ENCODE measurements around the gene SCNN1G.

SCNN1G gene

GRCh38 chr16:23183543-23183862 lies 958 bp downstream of the SCNN1G start:
- Histone ChIP-seq H4K20me1 (ENCODE audit: low read depth, low read length) (no peaks in the 10 kb centered on the region), H3K4me3 (ENCODE audit: insufficient read depth, low read length, poor library complexity, severe bottlenecking) (no peak overlapping the region), H3F3A (ENCODE audit: insufficient read depth) (peaks cover 8% of the 10 kb centered on the region; the same call in 1 of the 2 replicates), H3K9ac (ENCODE audit: low read length) (no peak overlapping the region), H3K36me3 (ENCODE audit: low read length) (no peaks in the 10 kb centered on the region), H3K27ac (ENCODE audit: low read depth, low read length) (no peak overlapping the region), H2AFZ (ENCODE audit: low read depth, low read length, severe bottlenecking) (no peak overlapping the region), H3K27me3 (ENCODE audit: low read length) (no peaks in the 10 kb centered on the region), H3K9me2 (replicated peaks; ENCODE audit: insufficient read depth, low read length) (no peaks in the 10 kb centered on the region), H3K79me2 (ENCODE audit: insufficient read depth, low read length) (no peaks in the 10 kb centered on the region), H3K9me3 (ENCODE audit: insufficient read depth, low read length) (no peaks in the 10 kb centered on the region), H3K4me2 (ENCODE audit: low read depth, low read length, poor library complexity, severe bottlenecking) (peak overlapping the region; percentile 42)
- TF ChIP-seq CTCF (IDR thresholded peaks at IDR 0.05; ENCODE audit: insufficient read depth, low read length, poor library complexity, severe bottlenecking), result no peak
- TF ChIP-seq EZH2phosphoT487 (conservative IDR thresholded peaks at IDR 0.05; ENCODE audit: low read length), result no peak

DNA sequence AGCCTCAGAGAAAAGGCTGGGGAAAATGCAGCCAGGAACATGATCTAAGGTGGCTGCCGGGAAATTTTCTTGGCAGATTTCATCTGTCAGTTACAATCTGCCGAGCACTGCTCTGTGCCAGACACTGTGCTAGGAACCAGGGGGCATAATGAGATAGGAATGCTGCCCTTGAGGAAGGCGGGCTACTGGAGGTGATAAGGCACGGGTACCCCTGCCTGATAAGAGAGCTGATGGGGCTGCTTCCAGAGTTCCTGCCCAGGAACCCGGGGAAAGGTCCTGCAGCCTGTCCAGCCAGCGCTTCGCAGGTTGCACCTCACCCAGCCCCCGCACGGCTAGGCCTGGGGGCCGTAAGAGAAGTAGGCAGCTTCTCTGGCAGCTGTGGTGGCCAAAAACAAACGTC lies 3.1 kb downstream of the SCNN1G start:
- Histone ChIP-seq H3F3A (ENCODE audit: insufficient read depth) (peaks cover 8% of the 10 kb centered on the region; the same call in 1 of the 2 replicates), H4K20me1 (ENCODE audit: low read depth, low read length) (no peaks in the 10 kb centered on the region), H3K9ac (ENCODE audit: low read length) (no peak overlapping the region), H3K79me2 (ENCODE audit: insufficient read depth, low read length) (no peaks in the 10 kb centered on the region), H3K4me3 (ENCODE audit: insufficient read depth, low read length, poor library complexity, severe bottlenecking) (no peak overlapping the region), H2AFZ (ENCODE audit: low read depth, low read length, severe bottlenecking) (no peak overlapping the region), H3K27ac (ENCODE audit: low read depth, low read length) (no peak overlapping the region), H3K9me3 (ENCODE audit: insufficient read depth, low read length) (no peaks in the 10 kb centered on the region), H3K4me2 (ENCODE audit: low read depth, low read length, poor library complexity, severe bottlenecking) (no peak overlapping the region), H3K9me2 (replicated peaks; ENCODE audit: insufficient read depth, low read length) (no peaks in the 10 kb centered on the region), H3K36me3 (ENCODE audit: low read length) (no peaks in the 10 kb centered on the region), H3K27me3 (ENCODE audit: low read length) (no peaks in the 10 kb centered on the region)
- no peak for TF ChIP-seq CTCF (IDR thresholded peaks at IDR 0.05; ENCODE audit: insufficient read depth, low read length, poor library complexity, severe bottlenecking)
- TF ChIP-seq EZH2phosphoT487 (conservative IDR thresholded peaks at IDR 0.05; ENCODE audit: low read length), result no peak

GRCh38 chr16:23186171-23186570 lies 3.6 kb downstream of the SCNN1G start:
- H3K27ac ChIP-seq (ENCODE audit: low read depth, low read length), result no peak overlapping the region
- H3K36me3 ChIP-seq (ENCODE audit: low read length), result no peaks in the 10 kb centered on the region
- H3K4me3 ChIP-seq (ENCODE audit: insufficient read depth, low read length, poor library complexity, severe bottlenecking), result no peak overlapping the region
- H3K4me2 ChIP-seq (ENCODE audit: low read depth, low read length, poor library complexity, severe bottlenecking), result no peak overlapping the region
- no peak overlapping the region for H2AFZ ChIP-seq (ENCODE audit: low read depth, low read length, severe bottlenecking)
- peaks cover 8% of the 10 kb centered on the region; the same call in 1 of the 2 replicates for H3F3A ChIP-seq (ENCODE audit: insufficient read depth)
- no peaks in the 10 kb centered on the region for H3K9me3 ChIP-seq (ENCODE audit: insufficient read depth, low read length)
- no peaks in the 10 kb centered on the region for H3K27me3 ChIP-seq (ENCODE audit: low read length)
- H3K79me2 ChIP-seq (ENCODE audit: insufficient read depth, low read length), result no peaks in the 10 kb centered on the region
- no peaks in the 10 kb centered on the region for H4K20me1 ChIP-seq (ENCODE audit: low read depth, low read length)
- no peak for TF ChIP-seq CTCF (IDR thresholded peaks at IDR 0.05; ENCODE audit: insufficient read depth, low read length, poor library complexity, severe bottlenecking)
- no peak for TF ChIP-seq EZH2phosphoT487 (conservative IDR thresholded peaks at IDR 0.05; ENCODE audit: low read length)
- no peaks in the 10 kb centered on the region for H3K9me2 ChIP-seq (replicated peaks; ENCODE audit: insufficient read depth, low read length)
- no peak overlapping the region for H3K9ac ChIP-seq (ENCODE audit: low read length)

Measured in SU-DHL-6 (cell line).